ENCODE data around the gene RDH8. TPM values are rescaled to one million over a fixed set of nuclear protein-coding genes. Genes with fewer than 3 reads are reported as not detected.

Gene RDH8
- total RNA-seq, 1 experiment from 2014 or later = not detected

DNA sequence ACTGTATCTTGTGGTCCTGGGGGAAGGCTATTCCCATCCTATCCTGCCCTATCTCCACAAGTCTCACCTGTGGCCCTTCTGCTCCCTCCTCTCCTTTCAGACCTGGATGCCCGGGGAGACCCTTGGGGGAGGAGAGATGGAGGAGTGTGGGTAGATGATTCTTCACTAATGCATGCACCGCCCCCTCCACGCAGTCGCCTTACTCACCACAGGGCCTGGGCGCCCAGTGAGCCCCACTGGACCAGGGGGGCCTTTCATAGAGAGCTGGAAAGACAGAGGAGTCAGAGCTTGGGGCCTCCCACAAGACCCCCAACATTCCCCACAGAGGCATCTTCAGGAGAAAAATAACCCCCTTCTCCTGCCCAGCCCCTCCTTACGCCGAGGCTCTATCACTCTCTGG lies 17.3 kb upstream of the RDH8 start:
- H3T11ph ChIP-seq (ENCODE audit: low read length) = no peak overlapping the region
- H3K36me3 Mint-ChIP-seq (ENCODE audit: insufficient read depth in 1 of 3, low read depth in 3 of 3) = no peaks in the 10 kb centered on the region
- H3K14ac ChIP-seq (ENCODE audit: insufficient read depth, low read length) = no peak overlapping the region
- H3K18ac ChIP-seq (ENCODE audit: insufficient read length, low read depth, low read length) = no peak overlapping the region
- H3K9me3 Mint-ChIP-seq = no peaks in the 10 kb centered on the region
- no peak overlapping the region for H2BK20ac ChIP-seq (ENCODE audit: low read depth, low read length, poor library complexity, severe bottlenecking)
- peaks cover 25% of the 10 kb centered on the region for H3K27me3 Mint-ChIP-seq (ENCODE audit: low read depth)
- H3K4me2 ChIP-seq (ENCODE audit: insufficient read depth, insufficient read length, low read length) = no peak overlapping the region
- H3K79me1 ChIP-seq (ENCODE audit: insufficient read depth, low read depth, low read length, poor library complexity, severe bottlenecking) = no peaks in the 10 kb centered on the region
- DNase-seq = no peak
- H3K9me3 ChIP-seq (ENCODE audit: control insufficient read depth, low read depth, low read length) = no peaks in the 10 kb centered on the region
- H2BK12ac ChIP-seq (ENCODE audit: insufficient read length, low read depth, low read length) = no peak overlapping the region
- peaks cover 6 to 10% of the 10 kb centered on the region in 2 experiments for H3K4me1 Mint-ChIP-seq
- H3K27ac ChIP-seq (ENCODE audit: insufficient read length, low read depth, low read length) = no peak overlapping the region
- no peaks in the 10 kb centered on the region for H3K4me1 ChIP-seq (ENCODE audit: insufficient read depth, low read length)
- TF ChIP-seq, protein P1, sequence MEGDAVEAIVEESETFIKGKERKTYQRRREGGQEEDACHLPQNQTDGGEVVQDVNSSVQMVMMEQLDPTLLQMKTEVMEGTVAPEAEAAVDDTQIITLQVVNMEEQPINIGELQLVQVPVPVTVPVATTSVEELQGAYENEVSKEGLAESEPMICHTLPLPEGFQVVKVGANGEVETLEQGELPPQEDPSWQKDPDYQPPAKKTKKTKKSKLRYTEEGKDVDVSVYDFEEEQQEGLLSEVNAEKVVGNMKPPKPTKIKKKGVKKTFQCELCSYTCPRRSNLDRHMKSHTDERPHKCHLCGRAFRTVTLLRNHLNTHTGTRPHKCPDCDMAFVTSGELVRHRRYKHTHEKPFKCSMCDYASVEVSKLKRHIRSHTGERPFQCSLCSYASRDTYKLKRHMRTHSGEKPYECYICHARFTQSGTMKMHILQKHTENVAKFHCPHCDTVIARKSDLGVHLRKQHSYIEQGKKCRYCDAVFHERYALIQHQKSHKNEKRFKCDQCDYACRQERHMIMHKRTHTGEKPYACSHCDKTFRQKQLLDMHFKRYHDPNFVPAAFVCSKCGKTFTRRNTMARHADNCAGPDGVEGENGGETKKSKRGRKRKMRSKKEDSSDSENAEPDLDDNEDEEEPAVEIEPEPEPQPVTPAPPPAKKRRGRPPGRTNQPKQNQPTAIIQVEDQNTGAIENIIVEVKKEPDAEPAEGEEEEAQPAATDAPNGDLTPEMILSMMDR (conservative IDR thresholded peaks at IDR 0.05) = no peak
- no peak overlapping the region for H2BK15ac ChIP-seq (ENCODE audit: low read depth, low read length)
- H2BK120ac ChIP-seq (ENCODE audit: low read depth, low read length, poor library complexity, severe bottlenecking) = no peak overlapping the region
- no peak overlapping the region for H2BK5ac ChIP-seq (ENCODE audit: insufficient read length, low read length)
- no peak overlapping the region for H2AK5ac ChIP-seq (ENCODE audit: insufficient read length, low read length)
- H4K91ac ChIP-seq (ENCODE audit: insufficient read length, low read depth, low read length) = no peak overlapping the region
- no peak overlapping the region for H3K9ac ChIP-seq (ENCODE audit: extremely low read depth, insufficient read length, low read length)
- H3K27ac Mint-ChIP-seq = no peak overlapping the region
- H4K5ac ChIP-seq (ENCODE audit: insufficient read length, low read depth, low read length) = no peak overlapping the region
- H3K23me2 ChIP-seq (ENCODE audit: insufficient read length, low read depth, low read length, poor library complexity, severe bottlenecking) = no peaks in the 10 kb centered on the region
- no peak overlapping the region for H3K4ac ChIP-seq (ENCODE audit: low read depth, low read length)
- H3K23ac ChIP-seq (ENCODE audit: insufficient read length, low read depth, low read length) = no peak overlapping the region
- no peaks in the 10 kb centered on the region for H3K27me3 ChIP-seq (ENCODE audit: insufficient read depth, low read length)
- no peak overlapping the region for H2AFZ ChIP-seq (ENCODE audit: low read length)
- no peak overlapping the region for H4K8ac ChIP-seq (replicated peaks; ENCODE audit: insufficient read length, low read depth, low read length)
- no peaks in the 10 kb centered on the region for H3K79me2 ChIP-seq (ENCODE audit: insufficient read depth, low read length)
- no peaks in the 10 kb centered on the region for H4K20me1 ChIP-seq (ENCODE audit: control insufficient read depth, insufficient read depth, insufficient read length)
- no peak overlapping the region for H3K56ac ChIP-seq (ENCODE audit: insufficient read length, low read depth, low read length)
- H3K4me3 Mint-ChIP-seq = no peak overlapping the region
- WGBS (ENCODE audit: extremely low coverage, insufficient read length, low lambda C conversion rate) = no CpG with 5 or more reads among the region's 7 CpGs
